ENCODE results near the gene SH3RF2. TPM values are rescaled to one million over a fixed set of nuclear protein-coding genes. Genes with fewer than 3 reads are reported as not detected.

Gene SH3RF2
- total RNA-seq, 4 donors from 2014 or later: 67.9 to 172 (median 96.3) TPM

DNA sequence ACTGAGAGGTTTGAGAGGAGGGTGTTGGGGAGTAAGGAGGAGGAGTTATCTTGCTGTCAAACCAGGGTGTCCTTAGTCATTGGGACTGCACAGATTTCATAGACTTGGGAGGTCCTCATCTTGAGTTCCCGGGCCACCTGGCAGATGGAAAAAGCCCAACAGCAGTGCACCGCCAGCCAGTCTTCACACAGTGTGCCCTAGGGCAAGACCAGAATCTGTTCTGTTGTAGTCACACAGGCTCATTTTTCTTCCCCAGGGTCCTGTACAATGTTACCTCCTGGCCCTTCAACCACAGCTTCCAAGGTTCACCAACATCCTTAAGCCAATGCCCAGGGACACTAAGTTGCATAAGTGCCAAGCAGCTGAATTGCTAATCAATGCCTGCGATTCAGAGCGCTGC lies 148.0 kb downstream of the SH3RF2 start:
- Histone ChIP-seq H3K36me3 (no peaks in the 10 kb centered on the region), H3K9me3 (no peaks in the 10 kb centered on the region), H3K27me3 (no peaks in the 10 kb centered on the region), H3K27ac (no peak overlapping the region), H3K4me3 (no peak overlapping the region), H3K4me1 (no peaks in the 10 kb centered on the region)
- 95 to 100% methylated on average over 2 to 4 of the region's 4 CpGs for WGBS, 2 donors (ENCODE audit: low coverage in 1 of 2)
- intact Hi-C loops (cut with DNase I; ENCODE audit: low total_unique reads): no loop called here
- in situ Hi-C loops (cut with MboI; ENCODE audit: low pct_ligation_motif_present in 1 of 4, low pct_unique_long_range_greater_than_20kb in 1 of 4, low sequenced_read_pairs in 3 of 4): no loop called here
- no peak for DNase-seq
- no peak for TF ChIP-seq POLR2AphosphoS5 (IDR thresholded peaks at IDR 0.05)
- no peak for TF ChIP-seq EP300 (IDR thresholded peaks at IDR 0.05; ENCODE audit: low read depth)
- TF ChIP-seq, protein P1, sequence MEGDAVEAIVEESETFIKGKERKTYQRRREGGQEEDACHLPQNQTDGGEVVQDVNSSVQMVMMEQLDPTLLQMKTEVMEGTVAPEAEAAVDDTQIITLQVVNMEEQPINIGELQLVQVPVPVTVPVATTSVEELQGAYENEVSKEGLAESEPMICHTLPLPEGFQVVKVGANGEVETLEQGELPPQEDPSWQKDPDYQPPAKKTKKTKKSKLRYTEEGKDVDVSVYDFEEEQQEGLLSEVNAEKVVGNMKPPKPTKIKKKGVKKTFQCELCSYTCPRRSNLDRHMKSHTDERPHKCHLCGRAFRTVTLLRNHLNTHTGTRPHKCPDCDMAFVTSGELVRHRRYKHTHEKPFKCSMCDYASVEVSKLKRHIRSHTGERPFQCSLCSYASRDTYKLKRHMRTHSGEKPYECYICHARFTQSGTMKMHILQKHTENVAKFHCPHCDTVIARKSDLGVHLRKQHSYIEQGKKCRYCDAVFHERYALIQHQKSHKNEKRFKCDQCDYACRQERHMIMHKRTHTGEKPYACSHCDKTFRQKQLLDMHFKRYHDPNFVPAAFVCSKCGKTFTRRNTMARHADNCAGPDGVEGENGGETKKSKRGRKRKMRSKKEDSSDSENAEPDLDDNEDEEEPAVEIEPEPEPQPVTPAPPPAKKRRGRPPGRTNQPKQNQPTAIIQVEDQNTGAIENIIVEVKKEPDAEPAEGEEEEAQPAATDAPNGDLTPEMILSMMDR (IDR thresholded peaks at IDR 0.05): no peak
- no peak for TF ChIP-seq POLR2A (IDR thresholded peaks at IDR 0.05)

DNA sequence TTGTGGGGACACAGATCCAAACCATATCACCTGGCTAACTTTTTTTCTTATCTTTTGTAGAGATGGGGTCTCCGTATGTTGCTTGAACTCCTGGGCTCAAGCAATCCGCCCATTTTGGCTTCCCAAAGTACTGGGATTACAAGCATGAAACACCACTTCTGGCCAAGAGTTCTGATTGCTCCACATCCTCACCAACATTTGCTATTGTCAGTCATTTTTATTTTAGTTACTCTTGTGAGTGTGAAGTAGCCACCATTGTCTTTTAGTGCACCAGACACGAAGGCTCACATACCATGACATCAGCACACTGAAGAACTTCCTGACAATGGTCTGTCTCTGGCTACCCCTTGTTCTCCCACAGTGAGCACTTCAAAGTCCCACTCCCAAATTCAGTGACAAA lies 151.7 kb downstream of the SH3RF2 start:
- TF ChIP-seq, protein P1 (IDR thresholded peaks at IDR 0.05): no peak
- TF ChIP-seq POLR2AphosphoS5 (IDR thresholded peaks at IDR 0.05) (no peak), EP300 (IDR thresholded peaks at IDR 0.05; ENCODE audit: low read depth) (no peak), POLR2A (IDR thresholded peaks at IDR 0.05) (no peak)
- intact Hi-C loops (cut with DNase I; ENCODE audit: low total_unique reads): no loop called here
- Histone ChIP-seq H3K4me3 (no peak overlapping the region), H3K4me1 (no peaks in the 10 kb centered on the region), H3K27ac (no peak overlapping the region), H3K36me3 (no peaks in the 10 kb centered on the region), H3K9me3 (no peaks in the 10 kb centered on the region), H3K27me3 (no peaks in the 10 kb centered on the region)
- in situ Hi-C loops (cut with MboI; ENCODE audit: low pct_ligation_motif_present in 1 of 4, low pct_unique_long_range_greater_than_20kb in 1 of 4, low sequenced_read_pairs in 3 of 4): no loop called here
- 86 to 93% methylated on average over 1 to 3 of the region's 3 CpGs for WGBS, 2 donors (ENCODE audit: low coverage in 1 of 2)
- DNase-seq: no peak

DNA sequence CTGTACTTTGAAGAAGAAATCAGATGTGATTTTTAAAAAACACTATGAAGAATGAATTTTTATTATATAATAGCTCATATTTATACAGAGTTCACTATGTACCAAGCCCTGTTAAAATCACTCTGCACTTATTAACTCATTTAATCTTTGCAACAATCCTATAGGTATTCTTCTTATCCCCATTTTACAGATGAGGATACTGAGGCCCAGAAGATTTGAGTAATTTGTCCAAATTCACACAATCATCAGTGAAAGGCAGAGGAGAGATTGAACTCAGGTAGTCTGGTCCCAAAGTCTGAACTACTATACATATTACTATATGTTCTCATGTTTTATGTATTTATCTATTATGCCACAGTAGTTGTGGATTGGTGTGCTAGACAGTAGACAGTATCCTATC lies 152.9 kb downstream of the SH3RF2 start:
- DNase-seq: no peak
- intact Hi-C loops (cut with DNase I; ENCODE audit: low total_unique reads) (no loop called here), in situ Hi-C loops (cut with MboI; ENCODE audit: low pct_ligation_motif_present in 1 of 4, low pct_unique_long_range_greater_than_20kb in 1 of 4, low sequenced_read_pairs in 3 of 4) (no loop called here)
- H3K9me3 ChIP-seq: no peaks in the 10 kb centered on the region
- H3K4me3 ChIP-seq: no peak overlapping the region
- H3K4me1 ChIP-seq: no peaks in the 10 kb centered on the region
- no peak overlapping the region for H3K27ac ChIP-seq
- no peaks in the 10 kb centered on the region for H3K27me3 ChIP-seq
- TF ChIP-seq, protein P1 (IDR thresholded peaks at IDR 0.05): no peak
- TF ChIP-seq EP300 (IDR thresholded peaks at IDR 0.05; ENCODE audit: low read depth): no peak
- no peak for TF ChIP-seq POLR2A (IDR thresholded peaks at IDR 0.05)
- no peak for TF ChIP-seq POLR2AphosphoS5 (IDR thresholded peaks at IDR 0.05)
- H3K36me3 ChIP-seq: no peaks in the 10 kb centered on the region

DNA sequence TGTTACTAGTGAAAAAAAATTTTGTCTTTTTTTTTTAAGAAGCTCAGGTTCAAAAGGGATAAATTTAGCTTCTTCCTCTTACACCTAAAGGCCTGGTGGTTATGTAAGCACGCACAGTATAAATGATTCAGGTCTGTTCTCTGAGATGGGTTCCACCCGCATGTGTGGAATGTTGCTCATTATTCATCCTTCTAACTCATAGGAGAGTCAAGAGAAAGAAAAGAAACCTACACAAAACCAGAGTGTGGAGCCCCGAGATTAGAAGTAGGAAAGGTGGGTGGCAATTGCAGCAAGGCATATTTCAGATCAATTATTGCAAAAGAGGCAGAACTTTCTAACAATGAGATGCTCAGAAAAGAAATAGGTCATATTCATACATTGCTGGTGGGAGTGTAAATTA lies 155.5 kb downstream of the SH3RF2 start:
- intact Hi-C loops (cut with DNase I; ENCODE audit: low total_unique reads) (no loop called here), in situ Hi-C loops (cut with MboI; ENCODE audit: low pct_ligation_motif_present in 1 of 4, low pct_unique_long_range_greater_than_20kb in 1 of 4, low sequenced_read_pairs in 3 of 4) (no loop called here)
- TF ChIP-seq EP300 (IDR thresholded peaks at IDR 0.05; ENCODE audit: low read depth): no peak
- TF ChIP-seq, protein P1 (IDR thresholded peaks at IDR 0.05): no peak
- no peak for TF ChIP-seq POLR2AphosphoS5 (IDR thresholded peaks at IDR 0.05)
- no peak for TF ChIP-seq POLR2A (IDR thresholded peaks at IDR 0.05)
- H3K36me3 ChIP-seq: no peaks in the 10 kb centered on the region
- WGBS, 2 donors (ENCODE audit: low coverage in 1 of 2): 93% methylated on average over 3 of the region's 3 CpGs
- no peaks in the 10 kb centered on the region for H3K27me3 ChIP-seq
- no peak overlapping the region for H3K27ac ChIP-seq
- no peak overlapping the region for H3K4me3 ChIP-seq
- H3K4me1 ChIP-seq: no peaks in the 10 kb centered on the region
- no peaks in the 10 kb centered on the region for H3K9me3 ChIP-seq
- no peak for DNase-seq
